Measurements from ENCODE around the gene SFXN5.

Gene SFXN5

DNA sequence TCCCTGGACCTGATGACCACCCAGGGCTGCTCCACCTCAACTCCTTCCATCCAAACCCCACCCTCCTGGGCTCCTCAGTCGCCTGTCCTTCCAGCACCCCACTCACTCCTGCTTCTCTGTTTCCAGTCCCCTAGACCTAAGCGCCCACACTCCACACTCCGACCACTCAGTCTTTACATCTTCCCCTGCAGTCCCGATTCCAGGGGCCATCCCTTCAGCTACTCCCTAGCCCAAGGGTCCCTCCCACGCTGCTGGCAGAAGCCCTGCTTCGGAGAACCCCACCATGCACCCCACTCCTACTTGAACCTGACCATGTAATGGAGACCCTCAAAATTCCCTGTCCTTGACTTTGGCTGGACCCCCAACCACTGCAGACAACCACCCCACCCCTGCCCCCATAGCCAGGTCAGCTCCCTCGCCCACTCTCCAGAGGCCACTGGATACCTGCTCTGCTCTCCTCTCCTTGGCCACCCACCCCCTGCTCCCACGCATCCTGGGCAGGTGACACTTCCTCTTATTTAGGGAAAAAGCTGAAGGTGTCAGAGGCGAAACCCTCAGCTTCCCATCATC lies 126.0 kb downstream of the SFXN5 start:
- Histone ChIP-seq H3K4me3 (no peak overlapping the region), H3K4me2 (peak overlapping the region in 2 of 11 experiments; percentile 36 to 63; a peak in 1 of 22 replicates), H4K20me1 (peaks cover 0 to 43% (median 0%) of the 10 kb centered on the region in 11 experiments; a peak in 7 of 22 replicates), H3K4me1 (peaks cover 16 to 49% (median 44%) of the 10 kb centered on the region in 10 experiments; a peak in 19 of 20 replicates), H3K27ac (no peak overlapping the region), H3K9me3 (replicated peaks in 1 of 11) (no peaks in the 10 kb centered on the region), H3K27me3 (no peaks in the 10 kb centered on the region), H3K9ac (no peak overlapping the region), H3K36me3 (no peaks in the 10 kb centered on the region)
- no peak for TF ChIP-seq Cebpa-rat (IDR thresholded peaks at IDR 0.05)

DNA sequence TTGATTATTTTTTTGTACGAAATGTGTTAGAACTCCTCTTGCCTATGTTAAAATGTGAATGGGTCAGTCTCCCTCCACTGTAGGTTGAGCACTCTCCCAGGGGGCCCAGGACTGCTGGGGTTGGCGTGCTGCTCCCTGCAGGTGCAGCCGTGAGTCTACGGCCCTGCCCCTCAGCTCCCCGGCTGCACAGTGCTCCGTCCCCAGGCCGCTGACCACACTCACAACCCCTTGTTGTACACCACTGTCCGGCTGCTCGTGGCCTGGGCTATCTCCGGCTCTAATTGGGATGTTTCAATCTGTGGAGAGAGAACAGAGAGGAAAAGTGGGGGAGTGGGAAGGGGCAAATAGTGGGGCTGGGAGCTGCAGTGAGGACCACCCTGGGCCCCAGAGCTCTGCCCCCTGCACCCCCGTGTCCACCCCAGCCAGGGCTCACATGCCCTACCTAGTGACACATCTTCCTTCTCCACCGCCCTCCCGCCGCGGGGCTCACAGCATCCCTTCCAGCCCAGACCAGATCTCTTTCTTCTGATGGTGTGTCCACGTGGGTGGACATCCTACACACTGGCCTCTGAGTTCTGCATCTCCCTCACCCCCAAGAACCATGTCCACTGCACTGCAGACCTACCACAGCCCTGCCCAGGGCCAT lies 126.6 kb downstream of the SFXN5 start:
- Histone ChIP-seq H3K9ac (no peak overlapping the region), H3K9me3 (replicated peaks in 1 of 11) (no peaks in the 10 kb centered on the region), H3K36me3 (no peaks in the 10 kb centered on the region), H4K20me1 (peaks cover 0 to 49% (median 0%) of the 10 kb centered on the region in 11 experiments; a peak in 7 of 22 replicates), H3K4me1 (peaks cover 16 to 55% (median 50%) of the 10 kb centered on the region in 10 experiments; a peak in 19 of 20 replicates), H3K27ac (no peak overlapping the region), H3K4me2 (peak overlapping the region in 8 of 11 experiments; percentile 7 to 97 (median 39); a peak in 11 of 22 replicates), H3K27me3 (no peaks in the 10 kb centered on the region), H3K4me3 (no peak overlapping the region)
- no peak for TF ChIP-seq Cebpa-rat (IDR thresholded peaks at IDR 0.05)

DNA sequence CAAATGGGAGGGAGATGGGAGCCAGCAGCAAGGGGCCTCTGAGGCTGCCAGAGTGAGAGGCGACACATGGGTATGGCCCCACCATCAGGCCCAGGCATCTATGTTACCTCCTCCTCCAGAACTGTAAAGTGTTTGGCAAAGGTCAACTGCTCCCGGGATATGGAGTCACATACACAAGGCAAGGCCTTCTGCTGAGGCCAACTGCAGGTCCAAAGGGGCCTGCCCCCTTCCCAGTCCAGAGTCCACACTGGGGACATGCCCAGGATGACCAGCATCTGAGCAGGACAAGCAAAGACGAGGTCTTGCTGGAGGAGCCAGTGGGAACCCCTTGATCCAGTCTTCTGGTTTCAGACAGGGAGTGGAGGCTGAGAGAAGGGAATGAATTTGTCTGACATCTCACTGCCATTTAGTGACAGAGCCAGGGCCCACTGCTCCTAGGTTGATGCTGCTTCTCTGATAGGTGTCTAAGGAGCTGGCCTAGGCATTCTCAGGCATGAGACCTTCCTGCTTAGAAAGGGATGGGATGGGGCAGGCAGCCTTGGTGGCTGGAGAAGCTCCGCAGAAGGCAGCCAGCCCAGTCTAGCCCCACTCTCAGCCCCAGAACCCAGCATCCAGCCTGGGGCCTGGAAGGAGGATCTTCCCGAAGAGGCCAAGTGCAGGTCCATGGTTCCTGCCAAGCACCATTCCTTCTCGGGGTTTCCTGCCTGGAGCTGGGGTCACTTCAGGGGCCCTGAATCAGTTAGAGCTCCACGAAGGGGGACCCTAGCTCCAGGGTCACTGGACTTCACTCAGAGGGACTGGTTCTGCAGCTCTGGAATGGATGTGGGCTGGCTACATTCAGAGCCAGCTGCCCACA lies 127.7 kb downstream of the SFXN5 start:
- Histone ChIP-seq H3K9me3 (replicated peaks in 1 of 11) (no peaks in the 10 kb centered on the region), H3K36me3 (no peaks in the 10 kb centered on the region), H4K20me1 (peaks cover 0 to 56% (median 0%) of the 10 kb centered on the region in 11 experiments; a peak in 8 of 22 replicates), H3K4me3 (no peak overlapping the region), H3K9ac (no peak overlapping the region), H3K4me2 (peak overlapping the region in 8 of 11 experiments; percentile 18 to 97 (median 74); a peak in 16 of 22 replicates), H3K27me3 (peaks cover 0 to 5% (median 0%) of the 10 kb centered on the region in 11 experiments; a peak in 1 of 22 replicates), H3K27ac (no peak overlapping the region), H3K4me1 (peaks cover 16 to 67% (median 62%) of the 10 kb centered on the region in 10 experiments; a peak in 19 of 20 replicates)
- TF ChIP-seq Cebpa-rat (IDR thresholded peaks at IDR 0.05) = no peak

DNA sequence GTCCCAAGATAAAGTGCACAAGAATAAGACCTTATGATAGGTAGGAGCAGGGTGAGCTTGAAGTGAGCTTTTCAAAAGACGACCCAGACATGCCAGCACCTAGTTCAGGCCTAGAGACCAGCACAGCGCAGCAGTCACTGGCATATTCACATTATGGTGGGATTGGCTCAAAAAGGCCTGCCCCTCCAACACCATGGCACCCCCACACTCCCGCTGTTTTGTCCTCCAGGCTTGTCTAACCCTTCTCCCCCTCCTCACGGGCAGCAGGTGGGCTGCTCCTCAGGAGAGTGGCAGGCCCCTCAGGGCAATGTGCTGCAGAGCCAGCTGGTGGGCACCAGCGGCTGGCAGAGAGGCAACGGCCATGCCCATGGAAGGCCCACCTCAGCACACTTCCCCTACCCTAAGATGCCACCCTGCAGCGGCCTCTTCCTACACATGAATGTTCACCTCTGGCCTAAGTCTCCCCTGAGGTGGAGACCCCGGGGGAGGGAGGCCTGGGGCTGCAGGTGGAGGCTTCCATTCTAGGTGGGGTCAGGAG lies 128.6 kb downstream of the SFXN5 start:
- Histone ChIP-seq H4K20me1 (peaks cover 0 to 59% (median 0%) of the 10 kb centered on the region in 11 experiments; a peak in 8 of 22 replicates), H3K4me2 (peak overlapping the region in 8 of 11 experiments; percentile 18 to 97 (median 74); a peak in 16 of 22 replicates), H3K36me3 (no peaks in the 10 kb centered on the region), H3K27me3 (peaks cover 0 to 9% (median 0%) of the 10 kb centered on the region in 11 experiments; a peak in 1 of 22 replicates), H3K4me1 (peaks cover 16 to 75% (median 70%) of the 10 kb centered on the region in 10 experiments; a peak in 19 of 20 replicates), H3K9me3 (replicated peaks in 1 of 11) (no peaks in the 10 kb centered on the region), H3K27ac (no peak overlapping the region), H3K9ac (no peak overlapping the region), H3K4me3 (no peak overlapping the region)
- TF ChIP-seq Cebpa-rat (IDR thresholded peaks at IDR 0.05) = no peak

GRCh38 chr2:72942293-72942692 lies 129.2 kb downstream of the SFXN5 start:
- no peaks in the 10 kb centered on the region for H3K9me3 ChIP-seq (replicated peaks in 1 of 11)
- H3K4me1 ChIP-seq = peaks cover 16 to 82% (median 77%) of the 10 kb centered on the region in 10 experiments; a peak in 19 of 20 replicates
- H3K9ac ChIP-seq = 0 out of 22 replicates have a peak overlapping the region, but pooled peaks of 3 of the 11 experiments have one; percentile 0 to 39 (median 18)
- TF ChIP-seq Cebpa-rat (IDR thresholded peaks at IDR 0.05) = no peak
- peaks cover 0 to 14% (median 0%) of the 10 kb centered on the region in 11 experiments; a peak in 5 of 22 replicates for H3K27me3 ChIP-seq
- H3K27ac ChIP-seq = peak overlapping the region in 4 of 11 experiments; percentile 39 to 67 (median 64); a peak in 5 of 22 replicates
- no peak overlapping the region for H3K4me3 ChIP-seq
- H3K4me2 ChIP-seq = peak overlapping the region in 9 of 11 experiments; percentile 64 to 97 (median 89); a peak in 18 of 22 replicates
- H4K20me1 ChIP-seq = peaks cover 0 to 65% (median under 1%) of the 10 kb centered on the region in 11 experiments; a peak in 8 of 22 replicates
- H3K36me3 ChIP-seq = no peaks in the 10 kb centered on the region

- peaks cover 0 to 71% (median 6%) of the 10 kb centered on the region in 11 experiments; a peak in 8 of 22 replicates for H4K20me1 ChIP-seq
- peak overlapping the region in 7 of 11 experiments; percentile 22 to 68 (median 48); a peak in 10 of 22 replicates for H3K9ac ChIP-seq
- peaks cover 0 to 29% (median 0%) of the 10 kb centered on the region in 11 experiments; a peak in 6 of 22 replicates for H3K27me3 ChIP-seq
- peak overlapping the region in 6 of 11 experiments; percentile 24 to 67 (median 51); a peak in 10 of 22 replicates for H3K27ac ChIP-seq
- H3K4me3 ChIP-seq = peak overlapping the region in 3 of 10 experiments; percentile 11 to 45 (median 28); a peak in 6 of 20 replicates
- H3K9me3 ChIP-seq (replicated peaks in 1 of 11) = no peaks in the 10 kb centered on the region
- peak overlapping the region; percentile 23 to 97 (median 89); a peak in 21 of 22 replicates for H3K4me2 ChIP-seq
- peaks cover 16 to 97% (median 92%) of the 10 kb centered on the region in 10 experiments; a peak in 19 of 20 replicates for H3K4me1 ChIP-seq
- no peak for TF ChIP-seq Cebpa-rat (IDR thresholded peaks at IDR 0.05)
- H3K36me3 ChIP-seq = no peaks in the 10 kb centered on the region
Measured at GRCh38 chr2:72940786-72941185, 130.7 kb downstream of the SFXN5 start.

GRCh38 chr2:72940361-72940760 lies 131.2 kb downstream of the SFXN5 start:
- Histone ChIP-seq H3K36me3 (no peaks in the 10 kb centered on the region), H3K9me3 (replicated peaks in 1 of 11) (no peaks in the 10 kb centered on the region), H3K4me2 (peak overlapping the region in 10 of 11 experiments; percentile 32 to 97 (median 89); a peak in 20 of 22 replicates), H3K9ac (peak overlapping the region in 7 of 11 experiments; percentile 22 to 68 (median 48); a peak in 9 of 22 replicates), H3K27ac (peak overlapping the region in 6 of 11 experiments; percentile 24 to 67 (median 51); a peak in 10 of 22 replicates), H4K20me1 (peaks cover 0 to 71% (median 6%) of the 10 kb centered on the region in 11 experiments; a peak in 8 of 22 replicates), H3K4me3 (peak overlapping the region in 3 of 10 experiments; percentile 11 to 45 (median 28); a peak in 5 of 20 replicates), H3K4me1 (peaks cover 16 to 100% (median 96%) of the 10 kb centered on the region in 10 experiments; a peak in 19 of 20 replicates), H3K27me3 (peaks cover 0 to 29% (median 0%) of the 10 kb centered on the region in 11 experiments; a peak in 6 of 22 replicates)
- TF ChIP-seq Cebpa-rat (IDR thresholded peaks at IDR 0.05) = no peak
